ENCODE results near the gene CNTNAP2. TPM values are rescaled to one million over a fixed set of nuclear protein-coding genes. Genes with fewer than 3 reads are reported as not detected.

The CNTNAP2 gene
- total and polyA plus RNA-seq, 7 experiments from 2014 or later, result 0.02 to 0.48 (median 0.24) TPM; not detected in 2

DNA sequence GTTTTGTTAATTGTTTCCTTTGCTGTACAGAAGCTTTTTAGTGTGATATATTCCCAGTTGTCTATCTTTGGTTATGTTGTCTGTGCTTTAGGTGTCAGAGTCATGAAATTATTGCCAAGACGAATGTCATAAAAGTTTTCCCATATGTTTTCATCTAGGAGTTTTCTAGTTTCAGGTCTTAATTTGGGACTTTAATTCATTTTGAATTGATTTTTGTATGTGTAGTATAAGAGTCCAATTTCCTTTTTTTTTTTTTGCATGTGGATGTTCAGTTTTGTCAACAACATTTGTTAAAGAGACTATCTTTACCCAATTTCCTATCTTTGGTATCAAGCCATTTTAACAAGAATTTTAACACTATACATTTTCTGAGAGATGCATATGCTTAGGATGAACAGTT, 432.2 kb downstream of the CNTNAP2 start:
- DNase-seq, result no peak
- H3K9me3 ChIP-seq (ENCODE audit: control insufficient read depth in 2 of 3, low read length in 3 of 3), result no peaks in the 10 kb centered on the region
- H3K36me3 ChIP-seq (ENCODE audit: control insufficient read depth in 2 of 3, insufficient read depth in 3 of 3, low read length in 3 of 3), result no peaks in the 10 kb centered on the region
- Mint-ChIP-seq H3K36me3 (peaks cover 0 to 5% (median 0%) of the 10 kb centered on the region in 5 donors), H3K4me3 (no peak overlapping the region), H3K4me1 (no peaks in the 10 kb centered on the region), H3K27ac (no peak overlapping the region), H3K9me3 (peaks cover 0 to 42% (median 13%) of the 10 kb centered on the region in 11 donors), H3K27me3 (no peaks in the 10 kb centered on the region)
- intact Hi-C loops (cut with micrococcal nuclease), result no loop called here
- ChIA-PET POLR2A (no interaction called here), CTCF (interaction anchor here (0.7 kb wide), 1 partner anchor 129 kb away, joined by 4 read pairs; no protein-coding TSS in a partner anchor)
- no peak for ATAC-seq
- H3K27ac ChIP-seq (ENCODE audit: low read depth, low read length), result no peak overlapping the region
- H3K4me1 ChIP-seq (ENCODE audit: control insufficient read depth in 2 of 2, insufficient read depth in 2 of 2, low read length in 2 of 2), result no peaks in the 10 kb centered on the region
- no peak overlapping the region for H3K4me3 ChIP-seq (ENCODE audit: low read length)
- no peaks in the 10 kb centered on the region for H3K27me3 ChIP-seq (ENCODE audit: control insufficient read depth in 2 of 2, insufficient read depth in 2 of 2, low read length in 2 of 2)

DNA sequence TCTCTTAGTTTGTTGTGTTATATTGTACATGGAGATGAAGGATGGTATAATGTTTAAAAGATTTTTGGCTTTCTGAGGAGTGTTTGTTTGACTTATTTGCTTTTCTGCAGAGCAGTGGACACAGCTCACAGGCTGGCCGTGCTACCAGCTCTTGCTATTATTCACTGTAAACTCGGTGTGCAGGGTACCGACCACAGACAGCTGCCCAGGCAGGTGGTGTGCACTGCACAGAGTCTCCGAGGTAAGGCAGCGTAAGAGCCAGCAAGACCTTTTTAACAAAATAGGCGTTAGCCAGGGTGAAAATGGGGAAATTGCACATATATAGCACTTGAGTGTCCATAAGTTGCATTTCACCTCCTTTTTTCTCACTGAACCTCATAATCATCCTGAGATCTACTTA, 438.0 kb downstream of the CNTNAP2 start:
- intact Hi-C loops (cut with micrococcal nuclease), result no loop called here
- ATAC-seq (no peak), DNase-seq (no peak)
- Mint-ChIP-seq H3K4me3 (no peak overlapping the region), H3K27me3 (no peaks in the 10 kb centered on the region), H3K9me3 (peaks cover 0 to 34% (median 9%) of the 10 kb centered on the region in 11 donors), H3K27ac (no peak overlapping the region), H3K4me1 (no peaks in the 10 kb centered on the region), H3K36me3 (no peaks in the 10 kb centered on the region)
- no peaks in the 10 kb centered on the region for H3K9me3 ChIP-seq (ENCODE audit: control insufficient read depth in 2 of 3, low read length in 3 of 3)
- H3K27ac ChIP-seq (ENCODE audit: low read depth, low read length), result no peak overlapping the region
- H3K4me3 ChIP-seq (ENCODE audit: low read length), result no peak overlapping the region
- no peaks in the 10 kb centered on the region for H3K27me3 ChIP-seq (ENCODE audit: control insufficient read depth in 2 of 2, insufficient read depth in 2 of 2, low read length in 2 of 2)
- CTCF ChIA-PET, result no interaction called here
- H3K36me3 ChIP-seq (ENCODE audit: control insufficient read depth in 2 of 3, insufficient read depth in 3 of 3, low read length in 3 of 3), result no peaks in the 10 kb centered on the region
- POLR2A ChIA-PET, result no interaction called here
- no peaks in the 10 kb centered on the region for H3K4me1 ChIP-seq (ENCODE audit: control insufficient read depth in 2 of 2, insufficient read depth in 2 of 2, low read length in 2 of 2)

GRCh38 chr7:146557971-146558469, 441.4 kb downstream of the CNTNAP2 start:
- CTCF ChIA-PET, result interaction anchor here (0.5 kb wide), 1 partner anchor 688 kb away, joined by 3 read pairs; no protein-coding TSS in a partner anchor
- no peak overlapping the region for H3K27ac Mint-ChIP-seq
- no peak overlapping the region for H3K4me3 Mint-ChIP-seq
- H3K36me3 Mint-ChIP-seq, result no peaks in the 10 kb centered on the region
- H3K27me3 Mint-ChIP-seq, result no peaks in the 10 kb centered on the region
- Histone ChIP-seq H3K4me3 (ENCODE audit: low read length) (no peak overlapping the region), H3K9me3 (ENCODE audit: control insufficient read depth in 2 of 3, low read length in 3 of 3) (no peaks in the 10 kb centered on the region), H3K27ac (ENCODE audit: low read depth, low read length) (no peak overlapping the region), H3K36me3 (ENCODE audit: control insufficient read depth in 2 of 3, insufficient read depth in 3 of 3, low read length in 3 of 3) (no peaks in the 10 kb centered on the region), H3K4me1 (ENCODE audit: control insufficient read depth in 2 of 2, insufficient read depth in 2 of 2, low read length in 2 of 2) (no peaks in the 10 kb centered on the region), H3K27me3 (ENCODE audit: control insufficient read depth in 2 of 2, insufficient read depth in 2 of 2, low read length in 2 of 2) (no peaks in the 10 kb centered on the region)
- POLR2A ChIA-PET, result no interaction called here
- H3K9me3 Mint-ChIP-seq, result peaks cover 0 to 12% (median 1%) of the 10 kb centered on the region in 11 donors
- intact Hi-C loops (cut with micrococcal nuclease), result no loop called here
- ATAC-seq (no peak), DNase-seq (no peak)
- no peaks in the 10 kb centered on the region for H3K4me1 Mint-ChIP-seq

- ChIA-PET CTCF (no interaction called here), POLR2A (no interaction called here)
- Histone ChIP-seq H3K36me3 (ENCODE audit: control insufficient read depth in 2 of 3, insufficient read depth in 3 of 3, low read length in 3 of 3) (no peaks in the 10 kb centered on the region), H3K27ac (ENCODE audit: low read depth, low read length) (no peak overlapping the region), H3K27me3 (ENCODE audit: control insufficient read depth in 2 of 2, insufficient read depth in 2 of 2, low read length in 2 of 2) (no peaks in the 10 kb centered on the region), H3K4me1 (ENCODE audit: control insufficient read depth in 2 of 2, insufficient read depth in 2 of 2, low read length in 2 of 2) (no peaks in the 10 kb centered on the region), H3K9me3 (ENCODE audit: control insufficient read depth in 2 of 3, low read length in 3 of 3) (no peaks in the 10 kb centered on the region), H3K4me3 (ENCODE audit: low read length) (no peak overlapping the region)
- no peaks in the 10 kb centered on the region for H3K4me1 Mint-ChIP-seq
- no peak overlapping the region for H3K27ac Mint-ChIP-seq
- peaks cover 0 to 4% (median 0%) of the 10 kb centered on the region in 5 donors for H3K36me3 Mint-ChIP-seq
- ATAC-seq (no peak), DNase-seq (no peak)
- no peaks in the 10 kb centered on the region for H3K27me3 Mint-ChIP-seq
- intact Hi-C loops (cut with micrococcal nuclease), result no loop called here
- H3K9me3 Mint-ChIP-seq, result peaks cover 0 to 4% (median 0%) of the 10 kb centered on the region in 11 donors
- no peak overlapping the region for H3K4me3 Mint-ChIP-seq
Observed at GRCh38 chr7:146565872-146566271, 449.3 kb downstream of the CNTNAP2 start.

DNA sequence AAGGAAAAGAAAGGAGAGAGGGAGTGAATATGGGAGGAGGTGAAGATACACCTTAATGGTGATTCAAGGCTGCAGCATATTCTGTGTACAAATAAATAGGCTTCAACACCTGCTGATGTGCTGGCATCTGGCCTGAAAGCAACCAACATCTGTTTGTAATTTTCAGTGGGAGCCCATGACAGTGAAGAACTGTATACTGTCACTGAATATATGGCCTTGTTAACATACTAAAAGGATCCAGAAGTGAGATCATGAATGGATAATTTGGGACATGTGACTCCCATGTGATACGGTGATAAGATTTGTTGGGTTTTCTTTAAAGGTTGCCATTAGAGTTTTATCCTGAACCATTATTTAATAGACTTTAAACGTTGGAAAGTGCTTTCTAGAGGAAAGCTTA, 459.3 kb downstream of the CNTNAP2 start:
- H3K27me3 Mint-ChIP-seq, result no peaks in the 10 kb centered on the region
- ATAC-seq, result no peak

GRCh38 chr7:146591976-146592375, 475.4 kb downstream of the CNTNAP2 start:
- Histone ChIP-seq H3K27me3 (ENCODE audit: control insufficient read depth in 2 of 2, insufficient read depth in 2 of 2, low read length in 2 of 2) (no peaks in the 10 kb centered on the region), H3K36me3 (ENCODE audit: control insufficient read depth in 2 of 3, insufficient read depth in 3 of 3, low read length in 3 of 3) (no peaks in the 10 kb centered on the region), H3K4me3 (ENCODE audit: low read length) (no peak overlapping the region), H3K4me1 (ENCODE audit: control insufficient read depth in 2 of 2, insufficient read depth in 2 of 2, low read length in 2 of 2) (no peaks in the 10 kb centered on the region), H3K27ac (ENCODE audit: low read depth, low read length) (no peak overlapping the region), H3K9me3 (ENCODE audit: control insufficient read depth in 2 of 3, low read length in 3 of 3) (no peaks in the 10 kb centered on the region)
- Mint-ChIP-seq H3K4me3 (no peak overlapping the region), H3K36me3 (no peaks in the 10 kb centered on the region), H3K27ac (no peak overlapping the region), H3K9me3 (peaks cover 0 to 15% (median 0%) of the 10 kb centered on the region in 11 donors), H3K27me3 (no peaks in the 10 kb centered on the region), H3K4me1 (no peaks in the 10 kb centered on the region)
- intact Hi-C loops (cut with micrococcal nuclease), result no loop called here
- DNase-seq, result no peak
- no peak for ATAC-seq
- ChIA-PET POLR2A (no interaction called here), CTCF (no interaction called here)

More for the DNA sequence above, 459.3 kb downstream of the CNTNAP2 start:
- ChIA-PET CTCF (no interaction called here), POLR2A (no interaction called here)
- H3K9me3 ChIP-seq (ENCODE audit: control insufficient read depth in 2 of 3, low read length in 3 of 3), result no peaks in the 10 kb centered on the region
- no peaks in the 10 kb centered on the region for H3K4me1 ChIP-seq (ENCODE audit: control insufficient read depth in 2 of 2, insufficient read depth in 2 of 2, low read length in 2 of 2)
- Mint-ChIP-seq H3K4me1 (no peaks in the 10 kb centered on the region), H3K4me3 (no peak overlapping the region), H3K9me3 (peaks cover 0 to 8% (median 2%) of the 10 kb centered on the region in 11 donors), H3K36me3 (no peaks in the 10 kb centered on the region), H3K27ac (no peak overlapping the region)
- no peaks in the 10 kb centered on the region for H3K27me3 ChIP-seq (ENCODE audit: control insufficient read depth in 2 of 2, insufficient read depth in 2 of 2, low read length in 2 of 2)
- intact Hi-C loops (cut with micrococcal nuclease), result no loop called here
- H3K27ac ChIP-seq (ENCODE audit: low read depth, low read length), result no peak overlapping the region
- no peak overlapping the region for H3K4me3 ChIP-seq (ENCODE audit: low read length)
- no peaks in the 10 kb centered on the region for H3K36me3 ChIP-seq (ENCODE audit: control insufficient read depth in 2 of 3, insufficient read depth in 3 of 3, low read length in 3 of 3)
- DNase-seq, result no peak

DNA sequence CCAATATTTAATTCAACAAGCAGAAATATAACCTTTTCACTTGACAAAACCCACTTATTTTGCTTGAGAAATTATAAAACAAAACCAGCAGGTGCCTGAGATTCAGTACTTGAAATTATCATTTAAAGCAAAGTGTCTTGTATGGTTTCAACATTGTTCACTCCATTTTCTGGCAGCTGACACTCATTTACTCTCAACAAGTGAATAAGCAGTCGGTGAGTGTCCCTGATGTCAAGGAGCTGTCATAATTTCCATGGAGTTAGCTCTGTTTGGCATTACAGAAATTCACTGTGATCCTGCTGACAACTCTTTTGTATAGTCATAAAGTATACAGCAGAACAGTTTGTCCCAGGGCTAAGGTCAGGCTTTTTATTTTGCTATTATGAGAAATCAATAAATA, 490.0 kb downstream of the CNTNAP2 start:
- H3K27me3 Mint-ChIP-seq, result no peaks in the 10 kb centered on the region
- H3K4me3 ChIP-seq (ENCODE audit: low read length), result no peak overlapping the region
- ChIA-PET CTCF (no interaction called here), POLR2A (no interaction called here)
- no peak overlapping the region for H3K27ac Mint-ChIP-seq
- ATAC-seq (no peak), DNase-seq (no peak)
- peaks cover 0 to 17% (median 0%) of the 10 kb centered on the region in 11 donors for H3K9me3 Mint-ChIP-seq
- no peak overlapping the region for H3K4me3 Mint-ChIP-seq
- H3K4me1 ChIP-seq (ENCODE audit: control insufficient read depth in 2 of 2, insufficient read depth in 2 of 2, low read length in 2 of 2), result no peaks in the 10 kb centered on the region
- no peaks in the 10 kb centered on the region for H3K36me3 ChIP-seq (ENCODE audit: control insufficient read depth in 2 of 3, insufficient read depth in 3 of 3, low read length in 3 of 3)
- no peaks in the 10 kb centered on the region for H3K9me3 ChIP-seq (ENCODE audit: control insufficient read depth in 2 of 3, low read length in 3 of 3)
- H3K27me3 ChIP-seq (ENCODE audit: control insufficient read depth in 2 of 2, insufficient read depth in 2 of 2, low read length in 2 of 2), result no peaks in the 10 kb centered on the region
- H3K4me1 Mint-ChIP-seq, result no peaks in the 10 kb centered on the region
- H3K36me3 Mint-ChIP-seq, result no peaks in the 10 kb centered on the region
- H3K27ac ChIP-seq (ENCODE audit: low read depth, low read length), result no peak overlapping the region
- intact Hi-C loops (cut with micrococcal nuclease), result no loop called here
